Thymus (tissue), 11 donors: Measurements from ENCODE around the gene NLGN1. TPM values are rescaled to one million over a fixed set of nuclear protein-coding genes. Genes with fewer than 3 reads are reported as not detected.

ENCODE experiments used
- DNase-seq, 9 donors: peaks; one replicate each; pipeline ENCODE4 v3.0.0-alpha.2; 2013; ENCODE audit warnings: low spot score in 9 of 9, low read depth in 6 of 9, missing footprints in 1 of 9
- H3K27ac ChIP-seq, 2 donors: one replicate each; pipeline ENCODE4 v1.5.1; 2013; ENCODE audit warnings: control low read depth in 1 of 2, low read depth in 1 of 2, low read length in 1 of 2, mild to moderate bottlenecking in 1 of 2, moderate library complexity in 1 of 2
- H3K27me3 ChIP-seq, 2 donors: one replicate each; pipeline ENCODE4 v1.5.1; 2013; ENCODE audit warnings: low read length in 1 of 2; ENCODE audit not compliant: control insufficient read depth in 2 of 2, insufficient read depth in 1 of 2
- H3K36me3 ChIP-seq, 2 donors: one replicate each; pipeline ENCODE4 v1.5.1; 2013; ENCODE audit warnings: low read length in 1 of 2, mild to moderate bottlenecking in 1 of 2, moderate library complexity in 1 of 2; ENCODE audit not compliant: control insufficient read depth in 2 of 2, insufficient read depth in 2 of 2
- H3K4me1 ChIP-seq, 2 donors: one replicate each; pipeline ENCODE4 v1.5.1; 2013; ENCODE audit warnings: low read length in 2 of 2; ENCODE audit not compliant: control insufficient read depth in 2 of 2, insufficient read depth in 2 of 2
- H3K4me3 ChIP-seq, 2 donors: one replicate each; pipeline ENCODE4 v1.5.1; 2013; ENCODE audit warnings: low read length in 2 of 2, control low read depth in 1 of 2, mild to moderate bottlenecking in 1 of 2
- H3K9me3 ChIP-seq, 2 donors: one replicate each; pipeline ENCODE4 v1.5.1; 2013; ENCODE audit warnings: low read length in 1 of 2, mild to moderate bottlenecking in 1 of 2; ENCODE audit not compliant: control insufficient read depth in 2 of 2, insufficient read depth in 1 of 2
- whole genome bisulfite sequencing: extraction: QIAGEN DNeasy Blood & Tissue Kit; methylation state at CpG from one replicate; pipeline ENCODE4 v1.1.7; 2013; 5-methylcytosine and 5-hydroxymethylcytosine counted together
- polyA plus RNA-seq: library from polyadenylated mRNA; stranded (reverse); fragments of 200-250 nt; gene quantifications from one replicate; pipeline ENCODE4 v1.2.3, GENCODE V29; 2013
- total RNA-seq: library from RNA; stranded (reverse); fragments of 120-200 nt; gene quantifications from one replicate; pipeline ENCODE4 v1.2.4, GENCODE V29; 2013
- donor health status: healthy.

NLGN1 gene
- total and polyA plus RNA-seq, 2 donors: 0.16 to 0.90 TPM

DNA sequence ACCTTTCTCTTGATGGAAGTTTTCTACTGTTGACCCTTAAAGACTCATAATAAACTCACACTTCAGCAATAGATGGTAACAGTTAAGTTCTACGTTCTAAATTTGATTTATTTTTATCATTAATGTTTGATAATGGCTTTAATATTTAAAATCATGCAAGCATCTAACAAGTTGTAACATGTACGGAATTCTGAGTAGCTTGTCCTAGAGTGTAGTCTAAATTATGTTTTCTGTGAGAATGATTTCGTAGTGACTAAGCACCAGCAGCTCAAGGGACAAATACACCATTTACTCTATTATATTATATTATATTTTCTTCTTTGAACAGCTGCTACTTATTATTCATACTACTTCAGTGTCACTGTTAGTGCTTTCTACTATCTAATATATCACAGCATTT lies 345.6 kb downstream of the NLGN1 start:
- Histone ChIP-seq H3K9me3 (no peaks in the 10 kb centered on the region), H3K4me3 (no peak overlapping the region)
- 91% methylated on average over 3 of the region's 3 CpGs for WGBS

DNA sequence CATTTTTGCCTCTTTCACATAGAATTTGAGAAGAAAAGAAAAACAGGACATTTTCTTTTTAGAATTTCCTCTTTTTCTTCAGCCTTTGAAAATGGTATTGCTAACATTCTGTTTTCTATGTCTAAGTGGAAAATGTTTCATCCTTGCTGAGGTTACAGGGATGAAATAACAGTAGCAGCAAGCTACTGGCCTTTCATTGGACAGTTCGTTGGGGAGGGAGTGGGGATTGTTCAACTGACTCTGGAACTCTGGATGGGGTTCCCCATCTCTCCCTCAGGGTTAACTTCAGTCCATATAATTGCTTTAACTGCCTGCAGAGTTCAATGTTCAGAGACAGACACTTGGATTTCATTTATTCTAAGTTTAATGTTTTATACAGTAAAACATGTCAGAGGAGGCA lies 346.0 kb downstream of the NLGN1 start:
- H3K27ac ChIP-seq: no peak overlapping the region
- no peaks in the 10 kb centered on the region for H3K27me3 ChIP-seq
- no peaks in the 10 kb centered on the region for H3K9me3 ChIP-seq
- H3K36me3 ChIP-seq: no peaks in the 10 kb centered on the region
- no peak for DNase-seq
- no peaks in the 10 kb centered on the region for H3K4me1 ChIP-seq
- H3K4me3 ChIP-seq: no peak overlapping the region
- 82% methylated on average over 1 of the region's 1 CpG for WGBS

More for the DNA sequence above, 345.6 kb downstream of the NLGN1 start:
- Histone ChIP-seq H3K27ac (no peak overlapping the region), H3K4me1 (no peaks in the 10 kb centered on the region), H3K27me3 (no peaks in the 10 kb centered on the region), H3K36me3 (no peaks in the 10 kb centered on the region)
- no peak for DNase-seq

DNA sequence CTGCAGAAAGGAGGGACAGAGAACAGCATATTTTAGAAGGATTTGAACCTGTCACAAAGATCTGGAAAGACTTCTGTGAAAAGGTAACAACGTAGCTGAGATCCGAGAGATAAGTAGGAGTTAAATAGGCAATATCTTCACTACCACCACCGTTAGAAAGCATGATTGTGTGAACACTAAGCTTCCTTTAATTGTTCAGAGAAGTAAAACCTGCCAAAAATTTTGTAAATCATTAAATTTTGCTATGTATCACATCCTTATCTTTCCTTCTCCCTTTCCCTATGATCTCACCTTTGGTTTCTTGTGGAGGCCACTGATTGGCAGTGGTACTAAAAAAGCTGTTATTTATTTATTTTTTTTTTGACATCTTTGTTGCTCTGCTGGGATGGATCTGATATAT lies 346.9 kb downstream of the NLGN1 start:
- H3K27ac ChIP-seq: no peak overlapping the region
- H3K27me3 ChIP-seq: no peaks in the 10 kb centered on the region
- H3K9me3 ChIP-seq: no peaks in the 10 kb centered on the region
- no peaks in the 10 kb centered on the region for H3K36me3 ChIP-seq
- WGBS: 87% methylated on average over 3 of the region's 3 CpGs
- H3K4me1 ChIP-seq: no peaks in the 10 kb centered on the region
- H3K4me3 ChIP-seq: no peak overlapping the region
- no peak for DNase-seq

DNA sequence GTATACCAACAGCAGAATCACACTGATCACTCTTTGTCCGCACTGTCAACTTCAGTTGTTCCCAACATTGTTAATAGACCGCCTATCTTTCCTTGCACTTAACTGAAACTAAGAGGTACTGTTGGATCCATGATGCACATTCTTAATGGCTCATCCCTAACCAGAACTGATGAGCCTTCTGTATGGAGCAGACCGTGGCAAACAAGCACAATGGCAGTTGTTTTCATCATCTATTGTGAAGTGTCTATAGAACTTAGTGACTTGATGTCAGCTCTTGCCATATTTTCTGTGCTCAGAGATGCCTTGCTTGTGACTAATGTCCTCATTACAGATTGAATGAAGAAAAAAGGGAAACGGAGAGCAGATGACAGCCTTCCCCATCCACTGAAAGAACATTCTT lies 347.4 kb downstream of the NLGN1 start:
- no peaks in the 10 kb centered on the region for H3K27me3 ChIP-seq
- DNase-seq: no peak
- no peaks in the 10 kb centered on the region for H3K9me3 ChIP-seq
- H3K27ac ChIP-seq: no peak overlapping the region
- no peaks in the 10 kb centered on the region for H3K36me3 ChIP-seq
- no peaks in the 10 kb centered on the region for H3K4me1 ChIP-seq
- WGBS: 95% methylated on average over 4 of the region's 4 CpGs
- no peak overlapping the region for H3K4me3 ChIP-seq

DNA sequence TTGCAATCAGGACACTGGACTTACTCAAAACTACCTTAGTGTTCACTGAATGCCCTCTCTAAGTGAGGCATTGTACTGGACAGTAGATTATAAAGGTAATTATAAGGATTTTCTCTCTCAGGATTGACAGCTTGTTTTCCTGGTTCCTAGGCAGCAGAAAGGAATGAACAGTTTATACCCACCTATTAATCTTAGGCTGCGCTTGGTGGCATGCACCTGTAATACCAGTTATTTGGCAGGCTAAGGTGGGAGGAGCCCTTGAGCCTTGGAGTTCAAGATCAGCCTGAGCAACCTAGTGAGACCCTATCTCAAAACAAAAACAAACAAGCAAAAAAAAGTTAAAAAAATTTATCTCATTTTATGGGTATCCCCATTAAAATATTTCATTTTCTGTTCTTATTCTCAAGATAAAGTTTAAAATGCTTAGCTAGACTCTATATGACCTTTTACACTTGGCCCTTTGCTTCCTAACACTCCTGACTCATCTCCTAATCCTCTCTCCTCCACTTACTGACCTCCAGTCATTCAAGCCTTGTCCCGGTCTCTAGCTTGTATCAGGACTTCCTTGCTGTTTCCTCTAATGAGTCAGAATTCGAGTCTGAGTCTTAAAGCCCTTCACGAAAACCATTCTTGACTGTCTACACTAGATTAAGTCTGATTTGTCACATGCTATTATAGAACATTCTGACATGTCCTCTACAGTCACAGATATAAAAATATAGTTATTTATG lies 348.6 kb downstream of the NLGN1 start:
- Histone ChIP-seq H3K9me3 (no peaks in the 10 kb centered on the region), H3K4me3 (no peak overlapping the region), H3K36me3 (no peaks in the 10 kb centered on the region), H3K27ac (no peak overlapping the region), H3K4me1 (no peaks in the 10 kb centered on the region), H3K27me3 (no peaks in the 10 kb centered on the region)
- 88% methylated on average over 4 of the region's 4 CpGs for WGBS
- DNase-seq: no peak

DNA sequence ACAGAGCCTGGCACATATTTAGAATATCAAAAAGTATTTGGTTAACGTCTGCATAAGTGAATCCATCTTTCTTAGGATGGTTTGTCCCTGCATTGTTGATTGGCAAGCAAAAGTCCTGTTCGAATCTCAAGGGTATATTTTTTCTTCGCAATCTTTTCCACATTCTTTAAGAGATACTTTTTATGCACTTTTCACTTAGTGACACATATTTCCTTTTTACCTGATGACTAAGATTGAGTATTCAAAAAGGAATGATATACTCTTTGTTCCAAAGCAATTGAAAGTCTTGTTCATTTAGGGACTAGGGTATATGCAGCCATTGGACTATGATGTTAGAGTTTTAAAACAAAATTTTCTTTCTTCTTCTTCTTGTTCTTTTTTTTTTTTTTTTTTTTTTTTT lies 349.9 kb downstream of the NLGN1 start:
- no peaks in the 10 kb centered on the region for H3K36me3 ChIP-seq
- no peak for DNase-seq
- 91% methylated on average over 3 of the region's 3 CpGs for WGBS

DNA sequence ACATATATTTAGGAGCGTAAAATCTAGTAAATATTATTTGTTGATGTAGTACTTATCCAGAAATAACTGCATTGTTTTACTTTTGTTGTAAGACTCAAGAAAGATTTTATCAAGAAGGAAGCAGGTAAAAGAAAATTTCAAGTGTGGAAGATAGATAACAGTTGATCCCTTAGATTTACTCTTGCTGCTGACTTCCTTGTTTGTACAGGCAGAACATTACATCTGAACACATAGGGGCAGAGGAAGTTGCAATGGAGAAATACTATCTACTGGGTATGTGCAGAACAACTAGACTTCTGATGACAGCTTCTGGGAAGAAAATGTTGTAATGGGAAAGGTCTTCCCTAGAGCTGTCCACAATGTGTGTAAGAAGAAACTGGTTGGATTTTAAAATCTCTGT lies 350.6 kb downstream of the NLGN1 start:
- Histone ChIP-seq H3K4me3 (no peak overlapping the region), H3K27me3 (no peaks in the 10 kb centered on the region), H3K4me1 (no peaks in the 10 kb centered on the region), H3K36me3 (no peaks in the 10 kb centered on the region), H3K9me3 (no peaks in the 10 kb centered on the region), H3K27ac (no peak overlapping the region)
- no peak for DNase-seq
- WGBS: 89% methylated on average over 1 of the region's 1 CpG

More for the DNA sequence above, 349.9 kb downstream of the NLGN1 start:
- Histone ChIP-seq H3K4me1 (no peaks in the 10 kb centered on the region), H3K9me3 (no peaks in the 10 kb centered on the region), H3K27me3 (no peaks in the 10 kb centered on the region), H3K27ac (no peak overlapping the region), H3K4me3 (no peak overlapping the region)

DNA sequence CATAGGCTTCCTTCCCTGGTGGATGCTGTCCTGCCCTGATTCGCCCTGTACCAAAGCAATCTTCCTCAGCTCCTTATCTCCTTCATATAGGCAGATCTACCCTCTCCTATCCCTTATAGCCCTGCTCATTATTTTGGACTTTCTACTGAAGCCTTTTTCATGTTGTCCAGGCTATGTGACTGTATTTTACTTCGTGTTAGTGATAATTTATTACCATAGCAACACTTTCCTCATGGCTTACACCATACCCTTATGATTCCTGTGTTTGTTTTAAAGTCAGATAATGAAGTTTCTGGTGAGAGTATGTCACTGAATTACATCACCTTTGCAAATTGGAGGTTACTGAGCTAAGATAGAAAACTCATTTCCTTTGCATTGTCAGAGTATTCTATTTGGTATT lies 352.6 kb downstream of the NLGN1 start:
- DNase-seq: no peak
- Histone ChIP-seq H3K4me1 (no peaks in the 10 kb centered on the region), H3K36me3 (no peaks in the 10 kb centered on the region), H3K4me3 (no peak overlapping the region), H3K27me3 (no peaks in the 10 kb centered on the region), H3K27ac (no peak overlapping the region), H3K9me3 (no peaks in the 10 kb centered on the region)
- WGBS: 49% methylated on average over 2 of the region's 2 CpGs

DNA sequence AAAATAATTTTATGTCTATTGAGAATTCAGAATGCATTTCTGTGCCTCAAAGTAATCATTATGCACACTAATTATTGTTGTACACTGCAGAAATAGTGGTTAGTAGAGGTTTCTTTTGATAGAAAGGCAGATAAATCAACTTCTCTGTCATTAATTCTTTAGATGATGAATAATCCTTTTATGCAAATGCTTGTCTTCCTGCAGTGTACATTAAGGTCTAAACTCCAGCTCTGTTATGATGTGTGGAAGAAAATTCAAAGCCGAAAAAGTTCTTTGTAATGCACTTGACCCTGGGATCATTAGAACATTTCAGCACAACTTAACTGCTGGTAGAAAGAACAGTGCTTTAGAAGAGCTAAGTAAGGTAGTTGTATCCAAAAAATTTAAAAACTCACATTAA lies 353.0 kb downstream of the NLGN1 start:
- 95% methylated on average over 1 of the region's 1 CpG for whole genome bisulfite sequencing
- no peak overlapping the region for H3K4me3 ChIP-seq
- no peaks in the 10 kb centered on the region for H3K4me1 ChIP-seq
- no peaks in the 10 kb centered on the region for H3K36me3 ChIP-seq
- H3K9me3 ChIP-seq: no peaks in the 10 kb centered on the region
- no peaks in the 10 kb centered on the region for H3K27me3 ChIP-seq
- H3K27ac ChIP-seq: no peak overlapping the region
- no peak for DNase-seq
